Peyer's patch (tissue), 4 donors: ENCODE data around the gene CPD.

Experiments
- CTCF ChIP-seq, 6 experiments: fragments of 450-650 bp in 4 of 6; fragments of 200-600 bp in 2 of 6; sonication (generic) in 1 of 6; IDR thresholded peaks; one replicate each; pipeline ENCODE4 v1.5.1; 2017 to 2019; ENCODE audit warnings: antibody characterized with exemption in 6 of 6, mild to moderate bottlenecking in 3 of 6, moderate library complexity in 1 of 6
- POLR2A ChIP-seq, 2 donors: fragments of 450-650 bp; IDR thresholded peaks; one replicate each; pipeline ENCODE4 v1.5.1; 2017; ENCODE audit warnings: antibody characterized with exemption in 2 of 2, mild to moderate bottlenecking in 2 of 2, moderate library complexity in 2 of 2

GRCh38 chr17:30344283-30345088, 34.2 kb upstream of the CPD start:
- TF ChIP-seq CTCF (IDR thresholded peaks at IDR 0.05) = peak in 2 of 6 experiments; percentile 7 to 24
- peak in 1 of 2 donors; percentile 35 for TF ChIP-seq POLR2A (IDR thresholded peaks at IDR 0.05)
